K562 (cell line): ENCODE results near the gene SVIP. TPM values are rescaled to one million over a fixed set of nuclear protein-coding genes. Genes with fewer than 3 reads are reported as not detected.

Experiments
- C11orf30 ChIP-seq: fragments of 450-650 bp; IDR thresholded peaks from 2 replicates; pipeline ENCODE4 v1.6.1; 2016; ENCODE audit warnings: low read depth, mild to moderate bottlenecking
- EGR1 ChIP-seq: fragments of 450-650 bp; conservative IDR thresholded peaks from 2 replicates; pipeline ENCODE4 v1.6.1; 2017; ENCODE audit warnings: mild to moderate bottlenecking
- HDAC2 ChIP-seq: fragments of 450-650 bp; IDR thresholded peaks from 2 replicates; pipeline ENCODE4 v1.6.1; 2016; ENCODE audit warnings: mild to moderate bottlenecking
- HDAC8 ChIP-seq: fragments of 450-650 bp; IDR thresholded peaks from 2 replicates; pipeline ENCODE4 v1.6.1; 2016; ENCODE audit warnings: mild to moderate bottlenecking, missing genetic modification characterization, moderate library complexity, missing compliant biosample characterization
- KLF10 ChIP-seq: fragments of 250-450 bp; sonication (Bioruptor Pico); IDR thresholded peaks from 2 replicates; pipeline ENCODE4 v1.6.1; 2021; ENCODE audit warnings: matching md5 sums
- MAFF ChIP-seq: IDR thresholded peaks from 2 replicates; pipeline ENCODE4 v1.6.1; 2012; ENCODE audit warnings: low read length, improper control_type of control experiment
- NR2C2 ChIP-seq, 2 experiments: fragments of 200-800 bp in 1 of 2; sonication (Bioruptor generic) in 1 of 2; sonication (generic) in 1 of 2; formaldehyde crosslinking in 1 of 2; IDR thresholded peaks; 2 replicates each; pipeline versions ENCODE4 v1.6.1 to v1.8.0; 2016 to 2022; ENCODE audit warnings: mild to moderate bottlenecking in 1 of 2, missing compliant biosample characterization in 1 of 2, missing genetic modification characterization in 1 of 2, missing genetic modification reagents in 1 of 2
- RB1 ChIP-seq: fragments of 450-650 bp; IDR thresholded peaks from 2 replicates; pipeline ENCODE4 v1.6.1; 2017; ENCODE audit warnings: low read depth, mild to moderate bottlenecking
- RFX7 ChIP-seq: fragments of 250-450 bp; sonication (Bioruptor Pico); IDR thresholded peaks from 2 replicates; pipeline ENCODE4 v1.5.1; 2021; ENCODE audit warnings: mild to moderate bottlenecking
- SRSF9 ChIP-seq: fragments of 200-400 bp; formaldehyde crosslinking; IDR thresholded peaks from 2 replicates; pipeline ENCODE4 v1.6.1; 2017; ENCODE audit warnings: low read depth, low read length, borderline replicate concordance
- TAF1 ChIP-seq: IDR thresholded peaks from 2 replicates; pipeline ENCODE4 v1.6.1; 2011; ENCODE audit warnings: mild to moderate bottlenecking, low read length, moderate library complexity; ENCODE audit not compliant: insufficient read depth, control insufficient read depth, severe bottlenecking; ENCODE audit errors: extremely low read depth
- TEAD4 ChIP-seq, 2 experiments: sonication (generic) in 1 of 2; formaldehyde crosslinking in 1 of 2; IDR thresholded peaks; 2 replicates each; pipeline versions ENCODE4 v1.6.1 to v1.8.0; 2012 to 2022; ENCODE audit warnings: borderline replicate concordance in 1 of 2, inconsistent platforms in 1 of 2, low read length in 1 of 2, mild to moderate bottlenecking in 1 of 2, missing genetic modification reagents in 1 of 2
- ZBTB8A ChIP-seq: fragments of 450-650 bp; IDR thresholded peaks from 2 replicates; pipeline ENCODE4 v1.6.1; 2018; ENCODE audit warnings: mild to moderate bottlenecking, moderate library complexity; ENCODE audit not compliant: partially characterized antibody
- ZFP36 ChIP-seq: fragments of 150-350 bp; IDR thresholded peaks from 2 replicates; pipeline ENCODE4 v1.6.1; 2018; ENCODE audit warnings: low read length, low read depth; ENCODE audit not compliant: partially characterized antibody
- polyA plus RNA-seq, 8 experiments: library from polyadenylated mRNA; depleted of rRNA in 4 of 8; stranded (reverse) in 5 of 8; unstranded in 3 of 8; fragments of >200 nt; fragmentation: Nextera tagmentation in 2 of 8; fragmentation: Illumina TruSeq in 1 of 8; extraction: Ambion mirVana in 2 of 8; extraction: Trizol in 1 of 8; gene quantifications; 2 replicates each; pipeline versions ENCODE4 v1.2.1 to v1.2.3, GENCODE V29; 2011 to 2014; ENCODE audit warnings: inconsistent platforms in 1 of 8, missing spikeins in 1 of 8
- total RNA-seq, 7 experiments: library from RNA; depleted of rRNA in 6 of 7; stranded (reverse); fragments of >200 nt in 6 of 7; fragmentation: Illumina TruSeq in 2 of 7; extraction: Trizol in 2 of 7; gene quantifications; 2 replicates each; pipeline versions ENCODE4 v1.2.1 to v1.2.3, GENCODE V29; 2011 to 2021; ENCODE audit warnings: low replicate concordance in 1 of 7
- TF ChIP-seq, protein P1 (sequence below): sonication (generic); IDR thresholded peaks from 2 replicates; pipeline ENCODE4 v1.6.1; 2016

SVIP gene
- total and polyA plus RNA-seq, 9 of the 15 experiments (the other 6 are each of a cell fraction or from before 2014, with no cell fraction given) = 17.9 to 62.5 (median 47.5) TPM

DNA sequence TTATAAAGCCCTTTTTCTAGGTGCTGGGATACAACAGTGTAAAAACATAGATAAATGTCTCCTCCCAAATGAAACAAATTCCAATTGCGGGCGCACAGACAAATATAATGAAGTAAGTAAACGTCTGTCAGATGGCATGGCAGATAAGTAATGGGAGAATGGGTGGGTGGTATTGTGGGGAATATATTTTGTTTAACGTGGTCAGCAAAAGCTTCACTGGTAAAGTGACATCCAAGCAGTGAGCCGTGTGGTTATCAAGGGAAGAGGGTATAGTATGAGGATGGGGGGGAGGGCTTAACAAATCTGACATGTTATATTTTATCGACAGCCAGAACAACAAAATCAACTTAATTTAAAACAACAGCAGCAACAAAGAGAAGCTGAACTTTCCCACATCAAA is 1.2 kb downstream of the SVIP start (continued):
- no peak for TF ChIP-seq RFX7 (CRISPR knock-in tag)
- 0 out of 2 replicates have a peak, but pooled peaks have one; percentile 8 for TF ChIP-seq TEAD4 (IDR thresholded peaks at IDR 0.05; ENCODE audit: low read length)
- no peak for TF ChIP-seq TEAD4 (CRISPR knock-in tag; IDR thresholded peaks at IDR 0.05; ENCODE audit: borderline replicate concordance)
- TF ChIP-seq C11orf30 = peak; percentile 29; the same call in 1 of the 2 replicates
- no peak for TF ChIP-seq HDAC8
- TF ChIP-seq SRSF9 = no peak
- TF ChIP-seq HDAC2 = no peak
- TF ChIP-seq NR2C2 (CRISPR knock-in tag; IDR thresholded peaks at IDR 0.05) = no peak
- no peak for TF ChIP-seq NR2C2 (tag; IDR thresholded peaks at IDR 0.05)
- TF ChIP-seq RB1 = no peak
- TF ChIP-seq MAFF = 0 out of 2 replicates have a peak, but pooled peaks have one; percentile 14
- no peak for TF ChIP-seq KLF10 (CRISPR knock-in tag)
- no peak for TF ChIP-seq ZBTB8A
- TF ChIP-seq, protein P1, sequence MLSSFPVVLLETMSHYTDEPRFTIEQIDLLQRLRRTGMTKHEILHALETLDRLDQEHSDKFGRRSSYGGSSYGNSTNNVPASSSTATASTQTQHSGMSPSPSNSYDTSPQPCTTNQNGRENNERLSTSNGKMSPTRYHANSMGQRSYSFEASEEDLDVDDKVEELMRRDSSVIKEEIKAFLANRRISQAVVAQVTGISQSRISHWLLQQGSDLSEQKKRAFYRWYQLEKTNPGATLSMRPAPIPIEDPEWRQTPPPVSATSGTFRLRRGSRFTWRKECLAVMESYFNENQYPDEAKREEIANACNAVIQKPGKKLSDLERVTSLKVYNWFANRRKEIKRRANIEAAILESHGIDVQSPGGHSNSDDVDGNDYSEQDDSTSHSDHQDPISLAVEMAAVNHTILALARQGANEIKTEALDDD = peak; percentile 69; the same call in 1 of the 2 replicates
- TF ChIP-seq TAF1 = peak; percentile 26
- peak; percentile 34; the same call in 1 of the 2 replicates for TF ChIP-seq EGR1
- no peak for TF ChIP-seq ZFP36
- TF ChIP-seq, all 486 proteins: peak for 9
